K562 (cell line): ENCODE data around the gene KLK7. TPM values are rescaled to one million over a fixed set of nuclear protein-coding genes. Genes with fewer than 3 reads are reported as not detected.

ENCODE experiments used
- ATAC-seq: fragments of 200-7000 bp; cut with Tn5 transposase; 3 replicates; pipeline ENCODE4 v1.9.1; 2020; ENCODE audit warnings: moderate library complexity
- BruUV-seq: library from RNA; stranded (reverse); fragments of 400-500 nt; replicated peaks from 2 replicates; lab custom pipeline; 2021; lab: Mats Ljungman, UMichigan
- CTCF ChIA-PET: fragments of 300-600 bp; formaldehyde crosslinking; extraction: SDS; loops from one replicate; lab custom pipeline; 2021; ENCODE audit warnings: low intra/inter-chr PET ratio; lab: Yijun Ruan, JAX
- POLR2A ChIA-PET: fragments of 300-600, 350-650 bp; sonication (Branson Sonifier 250); formaldehyde crosslinking; extraction: SDS; loops from one replicate; lab custom pipeline; 2021; ENCODE audit warnings: antibody characterized with exemption, inconsistent platforms; lab: Yijun Ruan, JAX
- DNase-seq, 4 experiments: peaks; one replicate each; pipeline versions ENCODE4 v3.0.0 to v3.0.0-alpha.2; 2011 to 2018; ENCODE audit warnings: low spot score in 3 of 4, mixed read lengths in 3 of 4; ENCODE audit errors: extremely low read depth in 1 of 4
- FAIRE-seq: peaks from 2 replicates; lab custom pipeline; 2011; peaks lifted over from hg19 to GRCh38; lab: Jason Lieb, UNC
- H2AFZ ChIP-seq: 2 replicates; pipeline ENCODE4 v1.6.0; 2011; ENCODE audit warnings: low read depth, low read length, control low read depth, inconsistent platforms
- H3K27ac ChIP-seq: fragments of 200-600 bp; 3 replicates; pipeline ENCODE4 v1.8.0; 2011; ENCODE audit warnings: low read depth, mild to moderate bottlenecking, control low read depth, inconsistent platforms, low read length, moderate library complexity, mixed read lengths; ENCODE audit errors: extremely low read depth
- H3K27me3 ChIP-seq, 2 experiments: fragments of 300-600 bp in 1 of 2; 2 replicates in 1 of 2; 3 replicates in 1 of 2; pipeline versions ENCODE4 v1.6.0 to v1.8.0; 2011; ENCODE audit warnings: inconsistent platforms in 2 of 2, low read length in 2 of 2, mild to moderate bottlenecking in 1 of 2, mixed read lengths in 1 of 2, moderate library complexity in 1 of 2; ENCODE audit not compliant: control insufficient read depth in 2 of 2, insufficient read depth in 2 of 2
- H3K36me3 ChIP-seq: fragments of 300-600 bp; 3 replicates; pipeline ENCODE4 v1.8.0; 2011; ENCODE audit warnings: mild to moderate bottlenecking, low read length, inconsistent platforms; ENCODE audit not compliant: control insufficient read depth, insufficient read depth
- H3K4me1 ChIP-seq, 2 experiments: fragments of 200-600 bp in 1 of 2; replicated peaks in 1 of 2; 2 replicates in 1 of 2; 3 replicates in 1 of 2; pipeline versions ENCODE4 v1.5.1 to v1.8.0; 2011; ENCODE audit warnings: inconsistent platforms in 2 of 2, low read length in 2 of 2, mild to moderate bottlenecking in 1 of 2, mixed read lengths in 1 of 2, moderate library complexity in 1 of 2; ENCODE audit not compliant: control insufficient read depth in 2 of 2, insufficient read depth in 2 of 2
- H3K4me2 ChIP-seq: 2 replicates; pipeline ENCODE4 v1.6.1; 2011; ENCODE audit warnings: low read length, control low read depth, inconsistent platforms, mixed read lengths; ENCODE audit not compliant: insufficient read depth
- H3K4me3 ChIP-seq: fragments of 200-600 bp; sonication (generic), shearing (Covaris generic); 2 replicates; pipeline ENCODE4 v1.5.1; 2016; ENCODE audit warnings: control low read depth, inconsistent platforms
- H3K79me2 ChIP-seq: fragments of 200-600 bp; 3 replicates; pipeline ENCODE4 v1.8.0; 2011; ENCODE audit warnings: low read length, inconsistent platforms; ENCODE audit not compliant: control insufficient read depth, insufficient read depth
- H3K9ac ChIP-seq, 2 experiments: 2 replicates each; pipeline versions ENCODE4 v1.6.0 to v1.6.1; 2011; ENCODE audit warnings: low read depth in 2 of 2, low read length in 2 of 2, control low read depth in 1 of 2, inconsistent platforms in 1 of 2, mild to moderate bottlenecking in 1 of 2, mixed read lengths in 1 of 2; ENCODE audit not compliant: insufficient read depth in 1 of 2
- H3K9me1 ChIP-seq: one replicate; pipeline ENCODE4 v1.6.0; 2011; ENCODE audit warnings: inconsistent platforms, mild to moderate bottlenecking, low read length, moderate library complexity; ENCODE audit not compliant: control insufficient read depth, insufficient read depth
- H3K9me3 ChIP-seq: replicated peaks from 2 replicates; pipeline ENCODE4 v1.5.1; 2011; ENCODE audit warnings: low read depth, low read length, inconsistent platforms; ENCODE audit not compliant: control insufficient read depth, insufficient read depth
- H4K20me1 ChIP-seq: replicated peaks from 2 replicates; pipeline ENCODE4 v1.6.1; 2011; ENCODE audit warnings: low read length, inconsistent platforms, mixed read lengths; ENCODE audit not compliant: control insufficient read depth, insufficient read depth
- ASH1L ChIP-seq: fragments of 450-650 bp; IDR thresholded peaks from 2 replicates; pipeline ENCODE4 v1.6.1; 2018; ENCODE audit warnings: borderline replicate concordance, mild to moderate bottlenecking, low read depth; ENCODE audit not compliant: partially characterized antibody
- BRD9 ChIP-seq: fragments of 450-650 bp; IDR thresholded peaks from 2 replicates; pipeline ENCODE4 v1.6.1; 2018; ENCODE audit warnings: low read depth; ENCODE audit not compliant: partially characterized antibody
- EHMT2 ChIP-seq: fragments of 450-650 bp; IDR thresholded peaks from 2 replicates; pipeline ENCODE4 v1.6.1; 2018; ENCODE audit warnings: antibody characterized with exemption
- FOS ChIP-seq: IDR thresholded peaks from 3 replicates; pipeline ENCODE4 v1.6.1; 2011; ENCODE audit not compliant: insufficient read length; ENCODE audit errors: extremely low read depth
- FOXA1 ChIP-seq: fragments of 450-650 bp; IDR thresholded peaks from 2 replicates; pipeline ENCODE4 v1.6.1; 2016; ENCODE audit warnings: mild to moderate bottlenecking, borderline replicate concordance
- FOXK2 ChIP-seq, 2 experiments: fragments of 450-650 bp; IDR thresholded peaks in 1 of 2; conservative IDR thresholded peaks in 1 of 2; 2 replicates each; pipeline ENCODE4 v1.6.1; 2016; ENCODE audit warnings: low read depth in 2 of 2, mild to moderate bottlenecking in 1 of 2
- HMGN3 ChIP-seq: IDR thresholded peaks from 2 replicates; pipeline ENCODE4 v1.6.1; 2011; ENCODE audit warnings: borderline replicate concordance, low read depth, mild to moderate bottlenecking, mixed read lengths, low read length; ENCODE audit not compliant: insufficient read length; ENCODE audit errors: extremely low read depth
- RBM39 ChIP-seq: fragments of 200-400 bp; formaldehyde crosslinking; optimal IDR thresholded peaks from 2 replicates; pipeline ENCODE3; 2018; ENCODE audit warnings: low read depth, low read length
- SMARCA5 ChIP-seq: fragments of 450-650 bp; IDR thresholded peaks from 2 replicates; pipeline ENCODE4 v1.6.1; 2016
- SMARCE1 ChIP-seq: fragments of 450-650 bp; IDR thresholded peaks from 2 replicates; pipeline ENCODE4 v1.7.1; 2016; ENCODE audit warnings: mild to moderate bottlenecking
- SMC3 ChIP-seq: conservative IDR thresholded peaks from 2 replicates; pipeline ENCODE4 v1.6.1; 2011; ENCODE audit warnings: low read depth, low read length, improper control_type of control experiment; ENCODE audit not compliant: insufficient read depth
- TOE1 ChIP-seq, 2 experiments: fragments of 450-650 bp in 1 of 2; sonication (generic) in 1 of 2; formaldehyde crosslinking in 1 of 2; IDR thresholded peaks; 2 replicates each; pipeline versions ENCODE4 v1.7.1 to v1.8.0; 2016 to 2022; ENCODE audit warnings: borderline replicate concordance in 2 of 2, mild to moderate bottlenecking in 2 of 2, antibody characterized with exemption in 1 of 2, inconsistent platforms in 1 of 2, low read depth in 1 of 2, missing genetic modification reagents in 1 of 2, moderate library complexity in 1 of 2
- ZKSCAN8 ChIP-seq: fragments of 200-800 bp; sonication (Bioruptor generic); IDR thresholded peaks from 2 replicates; pipeline ENCODE4 v1.6.1; 2016; ENCODE audit warnings: missing genetic modification characterization, missing compliant biosample characterization
- ZNF583 ChIP-seq: fragments of 250-450 bp; sonication (Bioruptor Pico); IDR thresholded peaks from 2 replicates; pipeline ENCODE4 v1.4.0; 2020
- WGBS: fragments of 100-300 bp; shearing (Covaris generic); methylation state at CpG from one replicate; pipeline ENCODE4 v1.1.6; 2016; ENCODE audit warnings: low coverage, mixed read lengths; ENCODE audit not compliant: insufficient coverage; ENCODE audit errors: missing lambda C conversion rate; 5-methylcytosine and 5-hydroxymethylcytosine counted together
- in situ Hi-C: fragments of 300-500 bp; cut with MboI; formaldehyde crosslinking; loops from 4 replicates; pipeline ENCODE4 v1.15.0; 2018; ENCODE audit warnings: inconsistent platforms, mixed read lengths
- intact Hi-C: fragments of 100-400 bp; cut with micrococcal nuclease; formaldehyde crosslinking; loops from 2 replicates; pipeline ENCODE4 v1.14.2; 2022
- polyA plus RNA-seq, 8 experiments: library from polyadenylated mRNA; depleted of rRNA in 4 of 8; stranded (reverse) in 5 of 8; unstranded in 3 of 8; fragments of >200 nt; fragmentation: Nextera tagmentation in 2 of 8; fragmentation: Illumina TruSeq in 1 of 8; extraction: Ambion mirVana in 2 of 8; extraction: Trizol in 1 of 8; gene quantifications; 2 replicates each; pipeline versions ENCODE4 v1.2.1 to v1.2.3, GENCODE V29; 2011 to 2014; ENCODE audit warnings: inconsistent platforms in 1 of 8, missing spikeins in 1 of 8
- total RNA-seq, 7 experiments: library from RNA; depleted of rRNA in 6 of 7; stranded (reverse); fragments of >200 nt in 6 of 7; fragmentation: Illumina TruSeq in 2 of 7; extraction: Trizol in 2 of 7; gene quantifications; 2 replicates each; pipeline versions ENCODE4 v1.2.1 to v1.2.3, GENCODE V29; 2011 to 2021; ENCODE audit warnings: low replicate concordance in 1 of 7
- TF ChIP-seq, protein P1 (sequence below): sonication (generic); formaldehyde crosslinking; IDR thresholded peaks from 2 replicates; pipeline ENCODE4 v1.8.1; 2023; ENCODE audit warnings: mild to moderate bottlenecking, missing genetic modification reagents
- TF ChIP-seq, protein P2 (sequence below), 3 experiments: fragments of 200-800 bp in 1 of 3; sonication (Bioruptor generic) in 1 of 3; sonication (generic) in 1 of 3; formaldehyde crosslinking in 1 of 3; IDR thresholded peaks; 2 replicates each; pipeline versions ENCODE4 v1.6.1 to v1.8.0; 2016 to 2022; ENCODE audit warnings: mild to moderate bottlenecking in 2 of 3, missing compliant biosample characterization in 2 of 3, missing genetic modification characterization in 2 of 3, missing genetic modification reagents in 1 of 3
- TF ChIP-seq, protein P3 (sequence below): fragments of 250-450 bp; sonication (Bioruptor Pico); IDR thresholded peaks from 2 replicates; pipeline ENCODE4 v1.5.0; 2020; ENCODE audit warnings: mild to moderate bottlenecking

The KLK7 gene
- total and polyA plus RNA-seq, 9 of the 15 experiments (the other 6 are each of a cell fraction or from before 2014, with no cell fraction given), result 0.03 TPM; not detected in 8

DNA sequence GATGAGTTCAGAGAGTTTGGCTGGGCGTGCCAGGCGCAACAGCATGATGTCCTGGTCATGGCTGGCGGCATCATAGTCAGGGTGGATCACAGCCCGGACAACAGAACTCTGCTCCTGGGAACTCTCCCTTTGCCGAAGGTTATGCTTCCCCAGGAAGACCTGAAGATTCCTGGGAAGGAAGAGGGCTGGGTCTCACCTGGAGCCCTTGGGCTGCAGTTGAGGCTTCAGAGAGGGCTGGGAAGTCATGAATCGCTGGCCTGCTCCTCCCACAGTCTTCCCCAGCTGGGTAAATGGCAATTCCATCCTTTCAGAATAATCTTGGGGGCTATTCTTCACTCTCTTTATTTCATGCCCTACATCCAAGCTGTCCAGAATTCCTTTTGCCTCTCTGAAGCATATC lies 20.3 kb downstream of the KLK7 start (continued):
- TF ChIP-seq TOE1 (IDR thresholded peaks at IDR 0.05; ENCODE audit: borderline replicate concordance), result no peak
- no peak for TF ChIP-seq TOE1 (CRISPR knock-in tag; IDR thresholded peaks at IDR 0.05; ENCODE audit: borderline replicate concordance, low read depth)
- TF ChIP-seq FOXK2 (conservative IDR thresholded peaks at IDR 0.05 in 1 of 2, IDR thresholded peaks at IDR 0.05 in 1 of 2; ENCODE audit: low read depth in 2 of 2), result no peak
- no peak for TF ChIP-seq RBM39
- no peak for TF ChIP-seq BRD9
- TF ChIP-seq SMARCA5, result no peak
- TF ChIP-seq, protein P1, sequence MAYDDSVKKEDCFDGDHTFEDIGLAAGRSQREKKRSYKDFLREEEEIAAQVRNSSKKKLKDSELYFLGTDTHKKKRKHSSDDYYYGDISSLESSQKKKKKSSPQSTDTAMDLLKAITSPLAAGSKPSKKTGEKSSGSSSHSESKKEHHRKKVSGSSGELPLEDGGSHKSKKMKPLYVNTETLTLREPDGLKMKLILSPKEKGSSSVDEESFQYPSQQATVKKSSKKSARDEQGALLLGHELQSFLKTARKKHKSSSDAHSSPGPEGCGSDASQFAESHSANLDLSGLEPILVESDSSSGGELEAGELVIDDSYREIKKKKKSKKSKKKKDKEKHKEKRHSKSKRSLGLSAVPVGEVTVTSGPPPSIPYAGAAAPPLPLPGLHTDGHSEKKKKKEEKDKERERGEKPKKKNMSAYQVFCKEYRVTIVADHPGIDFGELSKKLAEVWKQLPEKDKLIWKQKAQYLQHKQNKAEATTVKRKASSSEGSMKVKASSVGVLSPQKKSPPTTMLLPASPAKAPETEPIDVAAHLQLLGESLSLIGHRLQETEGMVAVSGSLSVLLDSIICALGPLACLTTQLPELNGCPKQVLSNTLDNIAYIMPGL (CRISPR knock-in tag), result no peak
- TF ChIP-seq, all 486 proteins: peak for 0

DNA sequence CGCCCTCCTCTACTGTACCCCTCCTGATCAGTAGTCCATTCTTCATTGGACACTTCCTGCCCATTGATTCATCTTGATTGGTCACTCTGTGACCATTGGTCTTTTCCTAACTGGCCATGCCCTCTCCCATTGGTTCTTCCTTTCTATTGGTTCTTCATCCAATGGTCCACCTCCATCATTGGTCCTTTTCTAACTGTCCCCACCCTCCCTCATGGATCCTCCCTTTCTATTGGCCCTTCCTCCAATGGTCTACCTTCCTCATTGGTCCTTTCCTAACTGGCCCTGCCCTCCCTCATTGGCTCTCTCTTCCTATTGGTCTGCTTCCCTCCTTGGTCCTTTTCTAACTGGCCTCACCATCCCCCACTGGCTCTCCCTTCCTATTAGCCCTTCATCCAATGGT lies 21.5 kb downstream of the KLK7 start:
- 0% methylated on average over 1 of the region's 1 CpG for WGBS
- Histone ChIP-seq H3K4me2 (no peak overlapping the region), H3K9ac (no peak overlapping the region), H2AFZ (no peak overlapping the region), H3K9me3 (no peaks in the 10 kb centered on the region), H3K4me1 (no peaks in the 10 kb centered on the region), H3K36me3 (no peaks in the 10 kb centered on the region), H4K20me1 (no peaks in the 10 kb centered on the region), H3K79me2 (no peaks in the 10 kb centered on the region), H3K27ac (no peak overlapping the region), H3K9me1 (no peaks in the 10 kb centered on the region)
- DNase-seq (peak in 1 of 4 experiments; percentile 43), ATAC-seq (no peak), FAIRE-seq (no peak)
- intact Hi-C loops (no loop called here), in situ Hi-C loops (no loop called here)
- POLR2A ChIA-PET, result no interaction called here
- BruUV-seq, result no TSS peak
- TF ChIP-seq, protein P2, sequence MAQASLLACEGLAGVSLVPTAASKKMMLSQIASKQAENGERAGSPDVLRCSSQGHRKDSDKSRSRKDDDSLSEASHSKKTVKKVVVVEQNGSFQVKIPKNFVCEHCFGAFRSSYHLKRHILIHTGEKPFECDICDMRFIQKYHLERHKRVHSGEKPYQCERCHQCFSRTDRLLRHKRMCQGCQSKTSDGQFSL (CRISPR knock-in tag; IDR thresholded peaks at IDR 0.05), result no peak
- TF ChIP-seq, protein P2 (tag; IDR thresholded peaks at IDR 0.05), result no peak
- TF ChIP-seq SMARCE1 (no peak), HMGN3 (no peak), EHMT2 (peak; percentile 59; the same call in 1 of the 2 replicates), ZKSCAN8 (CRISPR knock-in tag) (no peak), SMC3 (no peak), ZNF583 (CRISPR knock-in tag) (no peak), FOXA1 (no peak), ASH1L (peak; percentile 82), FOS (peak; percentile 38)
- TF ChIP-seq, protein P3, sequence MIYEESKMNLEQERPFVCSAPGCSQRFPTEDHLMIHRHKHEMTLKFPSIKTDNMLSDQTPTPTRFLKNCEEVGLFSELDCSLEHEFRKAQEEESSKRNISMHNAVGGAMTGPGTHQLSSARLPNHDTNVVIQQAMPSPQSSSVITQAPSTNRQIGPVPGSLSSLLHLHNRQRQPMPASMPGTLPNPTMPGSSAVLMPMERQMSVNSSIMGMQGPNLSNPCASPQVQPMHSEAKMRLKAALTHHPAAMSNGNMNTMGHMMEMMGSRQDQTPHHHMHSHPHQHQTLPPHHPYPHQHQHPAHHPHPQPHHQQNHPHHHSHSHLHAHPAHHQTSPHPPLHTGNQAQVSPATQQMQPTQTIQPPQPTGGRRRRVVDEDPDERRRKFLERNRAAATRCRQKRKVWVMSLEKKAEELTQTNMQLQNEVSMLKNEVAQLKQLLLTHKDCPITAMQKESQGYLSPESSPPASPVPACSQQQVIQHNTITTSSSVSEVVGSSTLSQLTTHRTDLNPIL (CRISPR knock-in tag), result no peak
- TF ChIP-seq, all 486 proteins: peak for 3
- Histone ChIP-seq H3K27me3 (peaks cover 7 to 40% of the 10 kb centered on the region in 2 experiments; a peak in 4 of 5 replicates), H3K4me3 (no peak overlapping the region)
- CTCF ChIA-PET, result no interaction called here
